GM21717 (cell line): ENCODE measurements around the gene MLANA.
"Not testable (repeated sequence)": the region's sequence is repeated elsewhere in the genome, so short reads cannot be mapped to it uniquely, and the experiment has no call there.

Source experiments
- ATAC-seq: cut with Tn5 transposase; IDR thresholded peaks from one replicate; pipeline ENCODE4 v1.9.1; 2021; ENCODE audit warnings: mild to moderate bottlenecking, moderate library complexity; ENCODE audit not compliant: unreplicated experiment

Gene MLANA

GRCh38 chr9:5869315-5870019, 21.2 kb upstream of the MLANA start:
- no peak for ATAC-seq

GRCh38 chr9:5870020-5870339, 20.7 kb upstream of the MLANA start:
- no peak for ATAC-seq

- ATAC-seq: no peak
Measured at GRCh38 chr9:5870691-5871090, 20.0 kb upstream of the MLANA start.

- ATAC-seq: no peak
Measured at GRCh38 chr9:5871785-5872184, 18.9 kb upstream of the MLANA start.

- no peak for ATAC-seq
Measured at GRCh38 chr9:5872511-5872910, 18.2 kb upstream of the MLANA start.

- ATAC-seq: no peak
Measured at GRCh38 chr9:5873439-5873838, 17.2 kb upstream of the MLANA start.

- ATAC-seq: no peak
Measured at GRCh38 chr9:5874048-5874447, 16.6 kb upstream of the MLANA start.

GRCh38 chr9:5876026-5876425, 14.7 kb upstream of the MLANA start:
- no peak for ATAC-seq

- no peak for ATAC-seq
Measured at GRCh38 chr9:5876711-5877110, 14.0 kb upstream of the MLANA start.

- ATAC-seq: no peak
Measured at GRCh38 chr9:5879419-5880181, 11.1 kb upstream of the MLANA start.

- ATAC-seq: not testable (repeated sequence)
Measured at GRCh38 chr9:5882244-5883012, 8.3 kb upstream of the MLANA start.

- no peak for ATAC-seq
Measured at GRCh38 chr9:5884191-5884590, 6.5 kb upstream of the MLANA start.

- ATAC-seq: peak; percentile 89
Measured at GRCh38 chr9:5886114-5886939, 4.4 kb upstream of the MLANA start.

GRCh38 chr9:5892456-5893133, 1.9 kb downstream of the MLANA start:
- no peak for ATAC-seq

- no peak for ATAC-seq
Measured at GRCh38 chr9:5893134-5893505, 2.4 kb downstream of the MLANA start.

GRCh38 chr9:5893591-5894236, 3.0 kb downstream of the MLANA start:
- no peak for ATAC-seq

- ATAC-seq: no peak
Measured at GRCh38 chr9:5894237-5894959, 3.7 kb downstream of the MLANA start.

GRCh38 chr9:5895782-5896181, 5.1 kb downstream of the MLANA start:
- ATAC-seq: no peak

- no peak for ATAC-seq
Measured at GRCh38 chr9:5896863-5897262, 6.2 kb downstream of the MLANA start.
